AG04449 (cell line): Measurements from ENCODE around the gene COX20.

Source experiments
- CTCF ChIA-PET: fragments of 350-600 bp; formaldehyde crosslinking; extraction: SDS; loops from one replicate; lab custom pipeline; 2021; ENCODE audit warnings: antibody characterized with exemption; lab: Yijun Ruan, JAX
- POLR2A ChIA-PET: fragments of 400-600, 350-600 bp; formaldehyde crosslinking; extraction: SDS; loops from one replicate; lab custom pipeline; 2020; ENCODE audit warnings: antibody characterized with exemption, inconsistent platforms; lab: Yijun Ruan, JAX
- DNase-seq: peaks from one replicate; pipeline ENCODE4 v3.0.0-alpha.2; 2010; ENCODE audit warnings: low read depth, low spot score
- H3K4me3 ChIP-seq: 2 replicates; pipeline ENCODE4 v1.5.1; 2011; ENCODE audit warnings: low read depth, mild to moderate bottlenecking, control low read depth, low read length
- TF ChIP-seq, protein P1 (sequence below): IDR thresholded peaks from one replicate; pipeline ENCODE4 v1.5.1; 2011; ENCODE audit warnings: mild to moderate bottlenecking, moderate library complexity, low read length, control low read depth, inconsistent platforms; ENCODE audit not compliant: insufficient read depth; ENCODE audit errors: missing control alignments

COX20 gene, protein sequence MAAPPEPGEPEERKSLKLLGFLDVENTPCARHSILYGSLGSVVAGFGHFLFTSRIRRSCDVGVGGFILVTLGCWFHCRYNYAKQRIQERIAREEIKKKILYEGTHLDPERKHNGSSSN

DNA sequence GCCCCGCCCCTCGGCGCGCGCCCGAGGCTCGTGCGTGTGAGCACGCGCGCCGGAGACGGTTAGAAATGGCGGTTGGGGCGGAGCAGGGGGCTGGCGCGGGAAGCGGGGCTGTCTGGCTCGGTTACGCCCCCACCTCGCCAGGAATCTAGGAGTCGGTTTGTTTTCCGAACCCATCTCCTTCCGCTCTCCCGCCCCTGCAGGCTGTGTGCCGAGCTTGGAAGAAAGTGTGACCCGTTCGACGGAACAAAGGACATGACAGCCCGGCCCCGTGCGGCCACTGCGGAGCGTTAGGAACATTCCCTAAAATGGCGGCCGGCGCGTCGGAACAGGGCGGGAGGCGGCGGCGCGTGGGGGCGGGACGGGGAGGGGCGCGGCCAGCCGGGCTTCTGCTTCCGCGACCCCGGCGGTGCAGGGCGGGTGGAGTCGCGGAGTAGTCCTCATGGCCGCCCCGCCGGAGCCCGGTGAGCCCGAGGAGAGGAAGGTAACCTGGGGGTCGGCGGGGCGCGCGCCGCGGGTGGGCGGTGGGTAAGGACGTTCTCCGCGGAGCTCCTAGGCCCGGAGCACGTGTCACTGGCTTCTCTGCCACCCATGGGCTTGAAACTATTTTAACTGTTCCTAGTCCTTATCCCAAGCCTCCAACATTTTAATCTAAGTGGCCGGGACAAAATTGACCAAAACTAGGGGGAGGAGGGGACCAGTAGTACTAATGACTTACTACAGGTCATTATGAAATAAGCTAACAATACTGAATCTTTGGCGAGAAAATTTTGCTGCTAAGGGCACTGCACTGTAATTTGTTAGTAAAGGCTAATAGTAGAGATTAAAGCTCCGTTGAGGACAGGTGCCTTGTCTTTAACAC, at the start of gene COX20:
TSS of gene COX20 (plus strand) at position 383 of the 859 bp plus-strand sequence. CDS start at position 440, 57 bp downstream.
- H3K4me3 ChIP-seq, result peak within 1 kb of the TSS; percentile 73
- CTCF ChIA-PET, result interaction anchor here (0.8 to 4.9 kb wide), 4 partner anchors 23 to 231 kb away, joined by 3 to 18 read pairs (median 10); no protein-coding TSS in a partner anchor
- TF ChIP-seq, protein P1, sequence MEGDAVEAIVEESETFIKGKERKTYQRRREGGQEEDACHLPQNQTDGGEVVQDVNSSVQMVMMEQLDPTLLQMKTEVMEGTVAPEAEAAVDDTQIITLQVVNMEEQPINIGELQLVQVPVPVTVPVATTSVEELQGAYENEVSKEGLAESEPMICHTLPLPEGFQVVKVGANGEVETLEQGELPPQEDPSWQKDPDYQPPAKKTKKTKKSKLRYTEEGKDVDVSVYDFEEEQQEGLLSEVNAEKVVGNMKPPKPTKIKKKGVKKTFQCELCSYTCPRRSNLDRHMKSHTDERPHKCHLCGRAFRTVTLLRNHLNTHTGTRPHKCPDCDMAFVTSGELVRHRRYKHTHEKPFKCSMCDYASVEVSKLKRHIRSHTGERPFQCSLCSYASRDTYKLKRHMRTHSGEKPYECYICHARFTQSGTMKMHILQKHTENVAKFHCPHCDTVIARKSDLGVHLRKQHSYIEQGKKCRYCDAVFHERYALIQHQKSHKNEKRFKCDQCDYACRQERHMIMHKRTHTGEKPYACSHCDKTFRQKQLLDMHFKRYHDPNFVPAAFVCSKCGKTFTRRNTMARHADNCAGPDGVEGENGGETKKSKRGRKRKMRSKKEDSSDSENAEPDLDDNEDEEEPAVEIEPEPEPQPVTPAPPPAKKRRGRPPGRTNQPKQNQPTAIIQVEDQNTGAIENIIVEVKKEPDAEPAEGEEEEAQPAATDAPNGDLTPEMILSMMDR, result no peak
- POLR2A ChIA-PET, result interaction anchor here (1.0 to 2.7 kb wide), 7 partner anchors 9 to 320 kb away, joined by 3 to 16 read pairs (median 5); partner anchors contain the start of gene HNRNPU
- no peak for DNase-seq

- ChIA-PET POLR2A (no interaction called here), CTCF (interaction anchor here (1.6 to 2.1 kb wide), 2 partner anchors 9 to 10 kb away, joined by 6 to 9 read pairs; no protein-coding TSS in a partner anchor)
- DNase-seq, result no peak
- TF ChIP-seq, protein P1, result no peak
- no peak overlapping the region for H3K4me3 ChIP-seq
Observed at GRCh38 chr1:244788493-244789275, 46.8 kb upstream of the COX20 start.

GRCh38 chr1:244789276-244789580, 46.2 kb upstream of the COX20 start:
- H3K4me3 ChIP-seq, result no peak overlapping the region
- TF ChIP-seq, protein P1, result no peak
- ChIA-PET CTCF (interaction anchor here (2.1 to 2.9 kb wide), 2 partner anchors 9 to 185 kb away, joined by 9 to 16 read pairs; no protein-coding TSS in a partner anchor), POLR2A (no interaction called here)
- no peak for DNase-seq

- no peak for DNase-seq
- CTCF ChIA-PET, result interaction anchor here (1.1 to 2.9 kb wide), 4 partner anchors 9 to 185 kb away, joined by 3 to 16 read pairs (median 6); no protein-coding TSS in a partner anchor
Observed at GRCh38 chr1:244789731-244790130, 45.7 kb upstream of the COX20 start.

GRCh38 chr1:244791061-244791460, 44.4 kb upstream of the COX20 start:
- no peak for DNase-seq
- ChIA-PET CTCF (interaction anchor here (1.4 to 2.9 kb wide), 2 partner anchors 11 to 186 kb away, joined by 4 to 16 read pairs; no protein-coding TSS in a partner anchor), POLR2A (no interaction called here)
- H3K4me3 ChIP-seq, result no peak overlapping the region
- TF ChIP-seq, protein P1, result no peak

More at GRCh38 chr1:244789731-244790130, 45.7 kb upstream of the COX20 start:
- POLR2A ChIA-PET, result no interaction called here
- H3K4me3 ChIP-seq, result no peak overlapping the region
- TF ChIP-seq, protein P1, result no peak
